ENCODE data around the gene RPS15.

The RPS15 gene

GRCh38 chr19:1420590-1420989, 17.6 kb upstream of the RPS15 start:
- DNase-seq = no peak

- no peak for DNase-seq
These were observed 16.8 kb upstream of the RPS15 start for GRCh38 chr19:1421218-1421957.

- DNase-seq = no peak
These were observed 16.3 kb upstream of the RPS15 start for GRCh38 chr19:1421958-1422305.

- no peak for DNase-seq
These were observed 15.8 kb upstream of the RPS15 start for GRCh38 chr19:1422360-1422759.

GRCh38 chr19:1422943-1423342, 15.3 kb upstream of the RPS15 start:
- DNase-seq = no peak

- no peak for DNase-seq
These were observed 14.6 kb upstream of the RPS15 start for GRCh38 chr19:1423436-1424191.

- no peak for DNase-seq
These were observed 13.8 kb upstream of the RPS15 start for GRCh38 chr19:1424192-1424955.

- no peak for DNase-seq
These were observed 12.9 kb upstream of the RPS15 start for GRCh38 chr19:1425102-1425837.

- no peak for DNase-seq
These were observed 12.3 kb upstream of the RPS15 start for GRCh38 chr19:1425902-1426301.

GRCh38 chr19:1426736-1427135, 11.5 kb upstream of the RPS15 start:
- no peak for DNase-seq

- DNase-seq = no peak
These were observed 10.8 kb upstream of the RPS15 start for GRCh38 chr19:1427221-1427920.

GRCh38 chr19:1428738-1429391, 9.3 kb upstream of the RPS15 start:
- DNase-seq = no peak

- no peak for DNase-seq
These were observed 8.4 kb upstream of the RPS15 start for GRCh38 chr19:1429750-1430149.

- DNase-seq = no peak
These were observed 8.0 kb upstream of the RPS15 start for GRCh38 chr19:1430246-1430645.

GRCh38 chr19:1431759-1432506, 6.3 kb upstream of the RPS15 start:
- DNase-seq = no peak

GRCh38 chr19:1432507-1432887, 5.7 kb upstream of the RPS15 start:
- DNase-seq = no peak

- DNase-seq = no peak
These were observed 4.8 kb upstream of the RPS15 start for GRCh38 chr19:1433119-1434039.

- no peak for DNase-seq
These were observed 4.2 kb upstream of the RPS15 start for GRCh38 chr19:1434040-1434366.

- no peak for DNase-seq
These were observed 3.6 kb upstream of the RPS15 start for GRCh38 chr19:1434577-1435060.

GRCh38 chr19:1435378-1435989, 2.7 kb upstream of the RPS15 start:
- DNase-seq = no peak
